HG02571 (cell line): Measurements from ENCODE around the gene BCL2L12.
A peak's percentile ranks its signal among the peaks of the same experiment; 100 is the strongest.
"Not testable (repeated sequence)": the region's sequence is repeated elsewhere in the genome, so short reads cannot be mapped to it uniquely, and the experiment has no call there.

Source experiments
- ATAC-seq: cut with Tn5 transposase; IDR thresholded peaks from one replicate; pipeline ENCODE4 v1.9.1; 2021; ENCODE audit warnings: mild to moderate bottlenecking, moderate library complexity; ENCODE audit not compliant: unreplicated experiment

BCL2L12 gene, protein sequence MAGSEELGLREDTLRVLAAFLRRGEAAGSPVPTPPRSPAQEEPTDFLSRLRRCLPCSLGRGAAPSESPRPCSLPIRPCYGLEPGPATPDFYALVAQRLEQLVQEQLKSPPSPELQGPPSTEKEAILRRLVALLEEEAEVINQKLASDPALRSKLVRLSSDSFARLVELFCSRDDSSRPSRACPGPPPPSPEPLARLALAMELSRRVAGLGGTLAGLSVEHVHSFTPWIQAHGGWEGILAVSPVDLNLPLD

DNA sequence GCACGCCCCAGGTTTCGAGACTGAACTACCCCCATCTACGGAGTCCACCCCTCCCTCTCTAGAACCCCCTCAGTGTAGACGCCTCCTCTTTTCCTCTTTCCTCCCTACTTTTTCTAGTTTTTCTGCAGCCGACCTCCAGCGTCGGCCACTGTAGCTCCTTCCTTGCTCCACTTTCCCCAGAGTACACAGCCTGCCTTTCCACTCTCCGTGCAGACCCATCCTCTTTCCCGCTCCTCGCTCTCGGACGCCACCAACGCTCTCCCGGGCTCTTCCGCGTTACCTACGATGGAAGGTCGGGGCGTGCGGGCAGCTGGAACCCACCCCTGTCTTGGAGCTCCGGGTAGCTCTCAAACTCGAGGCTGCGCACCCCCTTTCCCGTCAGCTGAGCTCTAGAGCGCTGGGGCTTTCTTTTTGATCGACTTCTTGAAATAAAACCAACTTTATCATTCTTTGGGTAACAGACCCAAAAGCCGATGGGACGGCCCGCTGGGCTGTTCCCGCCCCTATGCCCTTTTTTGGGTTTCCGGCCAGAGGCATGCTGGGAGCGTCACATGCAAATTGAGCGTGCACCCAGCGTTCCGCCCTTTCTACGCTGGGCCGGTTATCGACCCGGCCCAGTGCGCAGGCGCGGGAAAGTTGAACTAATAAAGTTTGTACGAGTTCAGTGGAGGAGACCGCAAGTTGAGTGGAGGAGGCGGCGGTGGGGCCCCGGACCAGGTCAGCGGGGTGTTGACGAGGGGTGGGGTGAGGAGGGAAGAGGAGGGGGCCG is at the start of gene BCL2L12, which contains the start of gene IRF3:
Gene BCL2L12, plus strand, starts transcription at position 583 of the 769 bp plus-strand sequence. CDS start 760 bp downstream, outside the sequence.
Gene IRF3, minus strand, starts transcription at position 507 of the 769 bp plus-strand sequence. CDS start 1,019 bp downstream, outside the sequence.
- ATAC-seq: peak; percentile 90

DNA sequence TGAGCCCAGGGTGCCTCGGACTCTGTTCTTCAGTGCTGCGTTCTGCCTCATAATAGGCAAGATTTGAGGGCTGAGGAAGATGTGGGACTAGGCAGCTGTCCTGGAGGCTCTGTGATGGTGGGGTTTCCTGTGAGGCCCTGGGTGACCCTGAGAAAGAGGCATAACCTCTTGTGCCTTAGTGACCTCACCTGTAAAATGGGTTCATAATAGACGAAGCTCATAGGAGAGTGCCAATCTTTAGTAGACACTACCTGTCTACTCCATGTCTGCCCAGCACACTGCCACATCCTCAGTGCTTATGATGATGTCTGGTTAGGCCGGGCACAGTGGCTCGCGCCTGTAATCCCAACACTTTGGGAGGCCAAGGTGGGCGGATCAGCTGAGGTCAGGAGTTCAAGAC is 49.2 kb upstream of the BCL2L12 start:
- ATAC-seq: no peak

GRCh38 chr19:49616945-49617344 is 48.8 kb upstream of the BCL2L12 start:
- ATAC-seq: no peak

DNA sequence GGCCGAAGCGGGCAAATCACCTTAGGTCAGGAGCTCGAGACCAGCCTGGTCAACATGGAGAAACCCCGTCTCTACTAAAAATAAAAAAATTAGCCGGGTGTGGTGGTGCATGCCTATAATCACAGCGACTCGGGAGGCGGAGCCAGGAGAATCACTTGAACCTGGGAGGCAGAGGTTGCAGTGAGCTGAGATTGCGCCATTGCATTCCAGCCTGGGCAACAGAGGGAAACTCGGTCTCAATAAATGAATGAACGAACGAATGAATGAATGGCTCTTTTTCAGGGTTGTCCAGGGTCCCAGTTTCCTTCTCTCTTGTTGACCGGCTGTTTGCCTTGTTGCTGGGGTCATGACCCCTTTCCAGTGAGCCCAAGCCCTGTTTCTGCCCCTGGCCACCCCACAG is 47.9 kb upstream of the BCL2L12 start:
- not testable (repeated sequence) for ATAC-seq

DNA sequence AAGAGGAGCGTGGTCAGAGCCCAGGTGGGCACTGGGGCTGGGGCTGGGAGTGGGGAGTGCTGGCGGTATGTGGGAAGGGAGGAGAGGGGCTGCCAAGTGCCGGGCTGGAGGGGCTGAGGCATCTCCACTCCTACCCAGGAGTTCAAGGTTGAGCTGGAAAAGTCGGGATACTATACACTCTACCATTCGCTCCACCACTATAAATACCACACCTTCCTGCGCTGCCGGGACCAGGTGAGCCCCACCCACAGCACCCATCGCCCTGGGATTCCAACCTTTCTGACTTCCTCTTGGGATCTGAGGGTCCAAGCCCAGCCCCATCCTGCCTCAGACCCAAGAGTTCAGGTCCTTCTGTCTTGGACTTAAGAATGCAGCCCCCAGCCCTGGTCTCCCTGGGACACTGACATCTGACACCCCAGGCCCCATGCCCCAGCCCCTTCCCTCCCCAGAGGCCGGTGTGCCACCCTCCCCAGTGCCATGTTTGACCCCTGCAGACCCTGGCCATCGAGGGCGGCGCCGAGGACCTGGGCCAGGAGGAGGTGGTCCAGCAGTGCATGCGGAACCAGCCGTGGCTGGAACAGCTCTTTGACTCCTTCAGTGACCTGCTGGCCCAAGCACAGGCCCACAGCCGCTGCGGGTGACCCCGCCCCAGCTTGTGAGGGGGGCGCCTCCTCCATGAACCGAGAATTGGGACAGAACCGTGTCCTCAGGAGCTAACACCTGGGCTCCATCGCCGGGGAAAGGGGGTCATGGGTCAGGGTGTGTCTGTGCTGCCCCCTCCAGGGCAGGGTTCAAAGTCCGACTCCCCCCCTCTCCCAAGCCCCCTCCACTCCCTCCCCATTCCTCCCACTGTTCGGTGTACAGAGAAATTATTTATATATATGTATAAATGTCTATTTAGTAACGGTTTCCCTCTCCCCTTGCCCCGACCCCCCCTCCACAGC is 40.5 kb upstream of the BCL2L12 start:
- ATAC-seq: no peak

- ATAC-seq: no peak
These were observed 39.5 kb upstream of the BCL2L12 start for GRCh38 chr19:49626226-49626625.

- no peak for ATAC-seq
These were observed 36.1 kb upstream of the BCL2L12 start for GRCh38 chr19:49629659-49630058.

- ATAC-seq: no peak
These were observed 34.6 kb upstream of the BCL2L12 start for GRCh38 chr19:49631014-49631588.

DNA sequence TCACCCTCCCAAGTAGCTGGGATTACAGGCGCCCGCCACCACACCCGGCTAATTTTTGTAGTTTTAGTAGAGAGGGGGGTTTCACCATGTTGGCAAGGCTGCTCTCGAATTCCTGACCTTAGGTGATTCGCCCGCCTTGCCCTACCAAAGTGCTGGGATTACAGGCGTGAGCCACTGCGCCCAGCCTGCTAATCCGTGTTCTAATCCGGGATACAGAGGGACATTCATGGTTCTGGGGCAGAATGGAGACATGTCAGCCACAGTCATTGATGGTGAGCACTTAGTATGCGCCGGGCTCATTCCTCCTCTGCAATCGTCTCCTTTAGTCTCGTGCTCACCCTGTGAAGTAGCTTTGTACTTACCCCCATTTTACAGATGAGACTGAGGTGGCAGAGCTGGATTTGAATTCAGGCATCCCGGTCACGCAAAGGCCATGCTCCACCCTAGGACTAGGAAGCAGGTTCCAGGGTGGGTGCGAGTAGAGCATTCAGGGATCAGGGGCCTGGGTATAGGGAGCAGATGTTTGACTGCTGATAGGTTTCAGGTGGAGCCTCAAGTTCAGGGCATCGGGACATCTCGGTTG is 34.0 kb upstream of the BCL2L12 start:
- ATAC-seq: no peak

DNA sequence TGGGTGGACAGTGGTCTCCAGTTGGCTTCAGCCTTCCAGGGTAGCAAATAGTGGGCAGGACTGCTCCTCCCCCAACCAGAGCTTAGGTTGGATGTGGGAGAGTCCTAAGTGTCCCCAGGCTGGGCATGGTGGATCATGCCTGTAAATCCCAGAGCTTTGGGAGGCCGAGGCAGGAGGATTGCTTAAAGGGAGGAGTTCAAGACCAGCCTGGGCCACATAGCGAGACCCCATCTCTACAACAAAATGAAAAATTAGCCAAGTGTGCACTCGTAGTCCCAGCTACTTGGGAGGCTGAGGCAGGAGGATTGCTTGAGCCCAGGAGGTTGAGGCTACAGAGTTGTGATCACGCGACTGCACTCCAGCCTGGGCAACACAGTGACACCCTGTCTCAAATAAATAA is 33.2 kb upstream of the BCL2L12 start:
- ATAC-seq: no peak

DNA sequence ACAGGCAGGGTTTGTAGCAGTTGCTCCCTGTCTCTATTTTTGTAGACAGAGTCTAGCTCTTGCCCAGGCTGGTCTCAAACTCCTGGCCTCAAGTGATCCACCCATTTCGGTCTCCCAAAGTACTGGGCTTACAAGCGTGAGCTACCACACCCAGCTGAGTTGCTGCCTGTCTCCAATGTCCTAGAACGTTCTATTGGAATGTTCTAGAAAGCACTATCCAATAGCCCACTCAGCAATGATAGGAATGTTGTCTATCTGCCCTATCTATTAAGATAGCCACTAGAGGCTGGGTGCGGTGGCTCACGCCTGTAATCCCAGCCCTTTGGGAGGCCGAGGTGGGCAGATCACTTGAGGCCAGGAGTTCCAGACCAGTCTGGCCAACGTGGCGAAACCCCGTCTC is 32.5 kb upstream of the BCL2L12 start:
- ATAC-seq: not testable (repeated sequence)

GRCh38 chr19:49635530-49636232 is 30.1 kb upstream of the BCL2L12 start:
- ATAC-seq: no peak

DNA sequence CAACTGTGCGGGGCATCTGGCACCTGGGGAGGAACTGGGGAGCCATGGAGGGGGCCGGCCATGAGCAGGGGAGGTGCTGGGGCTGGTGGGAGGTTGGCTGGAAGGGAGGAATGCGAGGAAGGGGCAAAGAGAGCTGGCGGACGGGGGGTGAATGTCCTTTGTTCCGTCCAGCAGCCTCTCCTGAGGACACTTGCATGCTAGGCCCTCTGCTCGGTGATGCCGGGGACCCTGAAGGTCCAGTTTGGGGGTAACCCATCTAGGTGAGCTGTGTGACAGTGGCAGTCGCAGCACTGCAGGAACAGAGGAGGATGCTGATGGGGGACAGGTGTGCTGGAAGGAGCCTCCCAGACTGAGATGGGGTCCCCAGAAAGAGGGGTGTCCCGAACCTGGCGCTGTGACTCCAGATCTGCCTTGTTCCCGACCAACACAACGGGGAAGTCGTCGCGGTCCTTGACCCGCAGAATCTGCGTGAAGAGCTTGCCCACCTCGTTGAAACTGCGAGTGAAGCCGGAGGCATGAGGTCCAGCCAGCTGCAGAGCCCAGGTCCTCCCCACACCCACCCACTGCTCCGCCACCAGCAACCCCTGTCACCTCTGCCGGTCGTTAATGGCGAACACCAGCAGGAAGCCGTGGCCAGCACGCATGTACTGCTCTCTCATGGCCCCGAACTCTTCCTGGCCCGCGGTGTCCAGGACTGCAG is 29.4 kb upstream of the BCL2L12 start:
- no peak for ATAC-seq

- ATAC-seq: no peak
These were observed 27.7 kb upstream of the BCL2L12 start for GRCh38 chr19:49637821-49638738.

DNA sequence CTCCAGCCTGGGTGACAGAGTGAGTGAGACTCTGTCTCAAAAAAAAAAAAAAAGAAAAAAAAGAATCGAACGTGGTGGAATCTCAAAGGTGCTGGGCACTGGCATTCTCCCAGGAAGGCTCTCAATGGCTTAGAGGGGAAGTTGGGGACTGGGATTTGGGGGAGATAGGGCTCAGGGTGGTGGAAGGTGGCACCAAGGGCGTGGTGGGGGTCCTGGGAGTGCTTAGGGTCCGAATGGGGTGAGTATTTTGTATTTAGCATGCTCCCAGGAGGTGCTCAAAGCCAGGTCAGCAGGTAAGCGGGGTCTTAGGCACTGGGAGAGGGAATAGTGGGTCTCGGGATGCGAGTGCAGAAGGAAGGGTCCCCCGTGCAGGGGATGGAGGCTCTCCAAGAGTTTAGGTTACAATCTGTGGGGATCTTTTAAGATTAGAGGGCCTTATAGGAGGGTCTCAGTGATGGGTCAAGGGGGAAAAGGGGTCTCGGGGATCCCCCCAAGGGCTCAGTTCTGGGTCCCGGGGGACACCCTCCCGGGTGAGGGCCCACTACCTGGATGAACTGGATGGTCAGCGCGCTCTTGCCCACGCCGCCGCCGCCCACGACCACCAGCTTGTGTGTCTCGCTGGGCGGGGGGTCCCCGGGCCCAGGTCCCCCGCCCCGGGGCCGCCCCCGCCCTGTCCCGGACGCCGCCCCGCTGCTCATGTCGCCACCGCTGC is 26.2 kb upstream of the BCL2L12 start:
- ATAC-seq: no peak

GRCh38 chr19:49640113-49640898 is 25.4 kb upstream of the BCL2L12 start, which contains the start of gene RRAS:
RRAS (minus strand) TSS chr19:49640143; CDS start chr19:49640098, 45 bp downstream.
- ATAC-seq: peak; percentile 52
